ENCODE results near the gene BHMT2. TPM values are rescaled to one million over a fixed set of nuclear protein-coding genes. Genes with fewer than 3 reads are reported as not detected.

The BHMT2 gene
- total RNA-seq, 1 experiment from 2014 or later: not detected

DNA sequence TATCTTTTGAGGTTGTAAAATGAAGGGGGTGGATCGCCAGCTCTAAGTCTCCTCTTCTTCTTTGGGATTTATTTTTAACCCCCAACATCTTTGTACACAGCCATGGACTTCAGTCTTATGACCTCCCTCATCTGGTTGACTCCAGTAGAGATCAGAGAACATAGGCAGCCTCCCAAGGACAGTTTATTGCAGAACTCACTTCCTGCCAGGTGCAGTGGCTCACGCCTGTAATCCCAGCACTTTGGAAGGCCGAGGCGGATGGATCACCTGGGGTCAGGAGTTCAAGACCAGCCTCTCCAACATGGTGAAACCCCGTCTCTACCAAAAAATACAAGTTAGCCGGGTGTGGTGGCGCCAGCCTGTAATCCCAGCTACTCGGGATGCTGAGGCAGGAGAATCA lies 39.2 kb downstream of the BHMT2 start:
- Mint-ChIP-seq H3K4me3 (no peak overlapping the region), H3K27me3 (ENCODE audit: low read depth) (peaks cover 39% of the 10 kb centered on the region), H3K36me3 (ENCODE audit: insufficient read depth in 1 of 3, low read depth in 3 of 3) (no peaks in the 10 kb centered on the region), H3K9me3 (no peaks in the 10 kb centered on the region), H3K4me1 (peaks cover 7 to 9% of the 10 kb centered on the region in 2 experiments), H3K27ac (no peak overlapping the region; a peak in 1 of 7 replicates)
- H3K9ac ChIP-seq (ENCODE audit: extremely low read depth, insufficient read length, low read length): no peak overlapping the region
- H2BK20ac ChIP-seq (ENCODE audit: low read depth, low read length, poor library complexity, severe bottlenecking): no peak overlapping the region
- H4K8ac ChIP-seq (replicated peaks; ENCODE audit: insufficient read length, low read depth, low read length): no peak overlapping the region
- H3K4me1 ChIP-seq (ENCODE audit: insufficient read depth, low read length): no peaks in the 10 kb centered on the region; the same call in none of the 2 replicates
- H3K4me2 ChIP-seq (ENCODE audit: insufficient read depth, insufficient read length, low read length): no peak overlapping the region
- no peak overlapping the region for H2BK12ac ChIP-seq (ENCODE audit: insufficient read length, low read depth, low read length)
- no peak overlapping the region for H3K56ac ChIP-seq (ENCODE audit: insufficient read length, low read depth, low read length)
- no peaks in the 10 kb centered on the region for H3K79me2 ChIP-seq (ENCODE audit: insufficient read depth, low read length)
- DNase-seq: no peak
- no peak overlapping the region for H3K27ac ChIP-seq (ENCODE audit: insufficient read length, low read depth, low read length)
- H3K9me3 ChIP-seq (ENCODE audit: control insufficient read depth, low read depth, low read length): no peaks in the 10 kb centered on the region
- WGBS (ENCODE audit: extremely low coverage, insufficient read length, low lambda C conversion rate): no CpG with 5 or more reads among the region's 8 CpGs
- H3K23ac ChIP-seq (ENCODE audit: insufficient read length, low read depth, low read length): no peak overlapping the region
- H2BK15ac ChIP-seq (ENCODE audit: low read depth, low read length): no peak overlapping the region
- no peak overlapping the region for H2AFZ ChIP-seq (ENCODE audit: low read length)
- no peak overlapping the region for H2AK5ac ChIP-seq (ENCODE audit: insufficient read length, low read length)
- H3K18ac ChIP-seq (ENCODE audit: insufficient read length, low read depth, low read length): no peak overlapping the region
- no peaks in the 10 kb centered on the region for H4K20me1 ChIP-seq (ENCODE audit: control insufficient read depth, insufficient read depth, insufficient read length)
- H3K23me2 ChIP-seq (ENCODE audit: insufficient read length, low read depth, low read length, poor library complexity, severe bottlenecking): peaks cover 11% of the 10 kb centered on the region
- no peak overlapping the region for H3K14ac ChIP-seq (ENCODE audit: insufficient read depth, low read length)
- peaks cover 13% of the 10 kb centered on the region; the same call in 1 of the 2 replicates for H3K27me3 ChIP-seq (ENCODE audit: insufficient read depth, low read length)
- no peaks in the 10 kb centered on the region for H3K79me1 ChIP-seq (ENCODE audit: insufficient read depth, low read depth, low read length, poor library complexity, severe bottlenecking)
- H4K91ac ChIP-seq (ENCODE audit: insufficient read length, low read depth, low read length): no peak overlapping the region
- no peak overlapping the region for H2BK5ac ChIP-seq (ENCODE audit: insufficient read length, low read length)
- H3K4ac ChIP-seq (ENCODE audit: low read depth, low read length): no peak overlapping the region
- H2BK120ac ChIP-seq (ENCODE audit: low read depth, low read length, poor library complexity, severe bottlenecking): no peak overlapping the region
- H3T11ph ChIP-seq (ENCODE audit: low read length): no peak overlapping the region
- H4K5ac ChIP-seq (ENCODE audit: insufficient read length, low read depth, low read length): no peak overlapping the region
- TF ChIP-seq, protein P1, sequence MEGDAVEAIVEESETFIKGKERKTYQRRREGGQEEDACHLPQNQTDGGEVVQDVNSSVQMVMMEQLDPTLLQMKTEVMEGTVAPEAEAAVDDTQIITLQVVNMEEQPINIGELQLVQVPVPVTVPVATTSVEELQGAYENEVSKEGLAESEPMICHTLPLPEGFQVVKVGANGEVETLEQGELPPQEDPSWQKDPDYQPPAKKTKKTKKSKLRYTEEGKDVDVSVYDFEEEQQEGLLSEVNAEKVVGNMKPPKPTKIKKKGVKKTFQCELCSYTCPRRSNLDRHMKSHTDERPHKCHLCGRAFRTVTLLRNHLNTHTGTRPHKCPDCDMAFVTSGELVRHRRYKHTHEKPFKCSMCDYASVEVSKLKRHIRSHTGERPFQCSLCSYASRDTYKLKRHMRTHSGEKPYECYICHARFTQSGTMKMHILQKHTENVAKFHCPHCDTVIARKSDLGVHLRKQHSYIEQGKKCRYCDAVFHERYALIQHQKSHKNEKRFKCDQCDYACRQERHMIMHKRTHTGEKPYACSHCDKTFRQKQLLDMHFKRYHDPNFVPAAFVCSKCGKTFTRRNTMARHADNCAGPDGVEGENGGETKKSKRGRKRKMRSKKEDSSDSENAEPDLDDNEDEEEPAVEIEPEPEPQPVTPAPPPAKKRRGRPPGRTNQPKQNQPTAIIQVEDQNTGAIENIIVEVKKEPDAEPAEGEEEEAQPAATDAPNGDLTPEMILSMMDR (conservative IDR thresholded peaks at IDR 0.05): no peak

Measured in H9 (cell line).